A673 (cell line): ENCODE data around the gene CMTM7.

Experiments used
- EZH2 ChIP-seq: fragments of 200-600 bp; sonication (generic); IDR thresholded peaks from 2 replicates; pipeline ENCODE4 v1.6.1; 2017; ENCODE audit warnings: borderline replicate concordance, low read depth, mild to moderate bottlenecking, mixed read lengths, antibody characterized with exemption, low read length; ENCODE audit not compliant: poor library complexity, severe bottlenecking
- TF ChIP-seq, protein P1 (sequence below): fragments of 300-800, 200-600 bp; sonication (generic); conservative IDR thresholded peaks from 2 replicates; pipeline ENCODE4 v1.5.1; 2017; ENCODE audit warnings: low read depth, mild to moderate bottlenecking, antibody characterized with exemption, low read length, moderate library complexity, mixed read lengths

GRCh38 chr3:32469151-32469874 is 77.7 kb downstream of the CMTM7 start:
- TF ChIP-seq, protein P1, sequence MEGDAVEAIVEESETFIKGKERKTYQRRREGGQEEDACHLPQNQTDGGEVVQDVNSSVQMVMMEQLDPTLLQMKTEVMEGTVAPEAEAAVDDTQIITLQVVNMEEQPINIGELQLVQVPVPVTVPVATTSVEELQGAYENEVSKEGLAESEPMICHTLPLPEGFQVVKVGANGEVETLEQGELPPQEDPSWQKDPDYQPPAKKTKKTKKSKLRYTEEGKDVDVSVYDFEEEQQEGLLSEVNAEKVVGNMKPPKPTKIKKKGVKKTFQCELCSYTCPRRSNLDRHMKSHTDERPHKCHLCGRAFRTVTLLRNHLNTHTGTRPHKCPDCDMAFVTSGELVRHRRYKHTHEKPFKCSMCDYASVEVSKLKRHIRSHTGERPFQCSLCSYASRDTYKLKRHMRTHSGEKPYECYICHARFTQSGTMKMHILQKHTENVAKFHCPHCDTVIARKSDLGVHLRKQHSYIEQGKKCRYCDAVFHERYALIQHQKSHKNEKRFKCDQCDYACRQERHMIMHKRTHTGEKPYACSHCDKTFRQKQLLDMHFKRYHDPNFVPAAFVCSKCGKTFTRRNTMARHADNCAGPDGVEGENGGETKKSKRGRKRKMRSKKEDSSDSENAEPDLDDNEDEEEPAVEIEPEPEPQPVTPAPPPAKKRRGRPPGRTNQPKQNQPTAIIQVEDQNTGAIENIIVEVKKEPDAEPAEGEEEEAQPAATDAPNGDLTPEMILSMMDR, result no peak
- no peak for TF ChIP-seq EZH2
